Liver (tissue), 9 donors: ENCODE measurements around the gene JAG2. TPM values are rescaled to one million over a fixed set of nuclear protein-coding genes. Genes with fewer than 3 reads are reported as not detected.

Source experiments
- DNase-seq: peaks from one replicate; pipeline ENCODE4 v3.0.0-alpha.2; 2017; ENCODE audit warnings: low spot score
- H3K27ac ChIP-seq, 2 donors: one replicate each; pipeline ENCODE4 v1.7.0; 2013; ENCODE audit warnings: inconsistent platforms in 2 of 2, low read length in 2 of 2, control low read depth in 1 of 2, low read depth in 1 of 2, mild to moderate bottlenecking in 1 of 2
- H3K27me3 ChIP-seq, 4 donors: one replicate each; pipeline versions ENCODE4 v1.6.1 to v1.7.0; 2013; ENCODE audit warnings: low read length in 3 of 4, inconsistent platforms in 1 of 4, mild to moderate bottlenecking in 1 of 4, moderate library complexity in 1 of 4; ENCODE audit not compliant: control insufficient read depth in 4 of 4, insufficient read depth in 4 of 4
- H3K36me3 ChIP-seq, 4 donors: one replicate each; pipeline versions ENCODE4 v1.6.1 to v1.7.0; 2013; ENCODE audit warnings: low read length in 3 of 4, mild to moderate bottlenecking in 3 of 4, low read depth in 1 of 4, moderate library complexity in 1 of 4; ENCODE audit not compliant: control insufficient read depth in 4 of 4, insufficient read depth in 3 of 4
- H3K4me1 ChIP-seq, 4 donors: one replicate each; pipeline versions ENCODE4 v1.6.1 to v1.7.0; 2013; ENCODE audit warnings: low read length in 3 of 4, mild to moderate bottlenecking in 3 of 4, moderate library complexity in 1 of 4; ENCODE audit not compliant: control insufficient read depth in 4 of 4, insufficient read depth in 4 of 4
- H3K4me3 ChIP-seq, 3 donors: one replicate each; pipeline versions ENCODE4 v1.6.1 to v1.7.0; 2013; ENCODE audit warnings: low read length in 3 of 3, control low read depth in 1 of 3, low read depth in 1 of 3, mild to moderate bottlenecking in 1 of 3
- H3K9ac ChIP-seq, 2 donors: one replicate each; pipeline ENCODE4 v1.7.0; 2013; ENCODE audit warnings: low read length in 2 of 2, mild to moderate bottlenecking in 2 of 2, moderate library complexity in 2 of 2, control low read depth in 1 of 2, low read depth in 1 of 2
- H3K9me3 ChIP-seq, 4 donors: one replicate each; pipeline versions ENCODE4 v1.6.1 to v1.7.0; 2013; ENCODE audit warnings: low read length in 3 of 4; ENCODE audit not compliant: control insufficient read depth in 4 of 4
- ATF3 ChIP-seq: IDR thresholded peaks from 2 replicates; pipeline ENCODE4 v1.6.1; 2016; ENCODE audit warnings: antibody characterized with exemption
- CTCF ChIP-seq: fragments of 150-350 bp; IDR thresholded peaks from 2 replicates; pipeline ENCODE4 v1.5.1; 2017; ENCODE audit warnings: improper control_type of control experiment, low read depth, low read length; ENCODE audit not compliant: missing input control
- FOXA1 ChIP-seq: IDR thresholded peaks from 2 replicates; pipeline ENCODE4 v1.6.1; 2016; ENCODE audit warnings: antibody characterized with exemption
- FOXA2 ChIP-seq: IDR thresholded peaks from 2 replicates; pipeline ENCODE4 v1.6.1; 2016; ENCODE audit warnings: antibody characterized with exemption
- HNF4A ChIP-seq, 2 donors: conservative IDR thresholded peaks; 2 replicates each; pipeline ENCODE4 v1.6.1; 2016; ENCODE audit warnings: antibody characterized with exemption in 2 of 2, mild to moderate bottlenecking in 2 of 2
- JUND ChIP-seq, 2 donors: IDR thresholded peaks; 2 replicates each; pipeline ENCODE4 v1.6.1; 2016; ENCODE audit warnings: antibody characterized with exemption in 2 of 2
- MAX ChIP-seq: IDR thresholded peaks from 2 replicates; pipeline ENCODE4 v1.6.1; 2016; ENCODE audit warnings: antibody characterized with exemption
- NR2F2 ChIP-seq: IDR thresholded peaks from 2 replicates; pipeline ENCODE4 v1.6.1; 2016; ENCODE audit warnings: antibody characterized with exemption
- RAD21 ChIP-seq, 2 donors: IDR thresholded peaks; 2 replicates each; pipeline ENCODE4 v1.6.1; 2016; ENCODE audit warnings: antibody characterized with exemption in 2 of 2, mild to moderate bottlenecking in 2 of 2
- REST ChIP-seq: IDR thresholded peaks from 2 replicates; pipeline ENCODE4 v1.6.1; 2016; ENCODE audit warnings: antibody characterized with exemption, mild to moderate bottlenecking
- TAF1 ChIP-seq: conservative IDR thresholded peaks from 2 replicates; pipeline ENCODE4 v1.6.1; 2016; ENCODE audit warnings: antibody characterized with exemption, mild to moderate bottlenecking
- YY1 ChIP-seq: IDR thresholded peaks from 2 replicates; pipeline ENCODE4 v1.6.1; 2016; ENCODE audit warnings: antibody characterized with exemption, mild to moderate bottlenecking
- ZBTB33 ChIP-seq: IDR thresholded peaks from 2 replicates; pipeline ENCODE4 v1.6.1; 2016; ENCODE audit warnings: antibody characterized with exemption
- WGBS: extraction: QIAGEN DNeasy Blood & Tissue Kit; methylation state at CpG from one replicate; pipeline ENCODE4 v1.1.7; 2013; 5-methylcytosine and 5-hydroxymethylcytosine counted together
- polyA plus RNA-seq, 2 donors: library from polyadenylated mRNA; stranded (reverse) in 1 of 2; unstranded in 1 of 2; fragments of 200-250 nt in 1 of 2; fragments of >200 nt in 1 of 2; fragmentation: Nextera tagmentation in 1 of 2; extraction: Ambion mirVana in 1 of 2; gene quantifications; one replicate each; pipeline versions ENCODE4 v1.2.1 to v1.2.3, GENCODE V29; 2013 to 2015
- total RNA-seq, 2 donors: library from RNA; depleted of rRNA; stranded (reverse); fragments of >200 nt; gene quantifications; one replicate each; pipeline ENCODE4 v1.2.3, GENCODE V29; 2014
- donor health status: healthy.
- donor health status: healthy.
- donor health status: healthy.
- donor health status: healthy.
- donor health status: healthy.

JAG2 gene
- total and polyA plus RNA-seq, 4 donors: 0.24 to 1.0 (median 0.54) TPM

GRCh38 chr14:105181549-105182295, 13.1 kb upstream of the JAG2 start:
- no peaks in the 10 kb centered on the region for H3K36me3 ChIP-seq
- H3K9ac ChIP-seq: no peak overlapping the region
- peak overlapping the region in 1 of 3 donors; percentile 73 for H3K4me3 ChIP-seq
- TF ChIP-seq FOXA1: no peak
- TF ChIP-seq JUND (IDR thresholded peaks at IDR 0.05): no peak
- peak; percentile 50 to 56 for TF ChIP-seq HNF4A (conservative IDR thresholded peaks at IDR 0.05)
- no peak for TF ChIP-seq YY1
- TF ChIP-seq REST: no peak
- H3K4me1 ChIP-seq: peaks cover 4 to 32% (median 14%) of the 10 kb centered on the region in 4 donors
- H3K27me3 ChIP-seq: no peaks in the 10 kb centered on the region
- no peak overlapping the region for H3K27ac ChIP-seq
- DNase-seq: no peak
- WGBS: 50% methylated on average over 21 of the region's 21 CpGs
- H3K9me3 ChIP-seq: no peaks in the 10 kb centered on the region

GRCh38 chr14:105180592-105181548, 12.3 kb upstream of the JAG2 start, which contains the start of gene NUDT14:
Gene NUDT14 (minus strand): TSS chr14:105181312. CDS start chr14:105181209, 103 bp downstream.
- Histone ChIP-seq H3K9ac (no peak within 1 kb of the TSS), H3K27ac (no peak within 1 kb of the TSS), H3K9me3 (no peaks in the 10 kb centered on the region), H3K4me3 (peak within 1 kb of the TSS in 2 of 3 donors; percentile 50 to 73), H3K27me3 (no peaks in the 10 kb centered on the region), H3K4me1 (peaks cover 4 to 32% (median 14%) of the 10 kb centered on the region in 4 donors), H3K36me3 (no peaks in the 10 kb centered on the region)
- peak; percentile 86 for DNase-seq
- TF ChIP-seq NR2F2: no peak
- 3% methylated on average over 105 of the region's 106 CpGs for WGBS

GRCh38 chr14:105179191-105179590, 10.6 kb upstream of the JAG2 start:
- Histone ChIP-seq H3K9ac (no peak overlapping the region), H3K9me3 (no peaks in the 10 kb centered on the region), H3K27me3 (no peaks in the 10 kb centered on the region), H3K27ac (no peak overlapping the region), H3K4me1 (peaks cover 4 to 32% (median 14%) of the 10 kb centered on the region in 4 donors), H3K36me3 (no peaks in the 10 kb centered on the region), H3K4me3 (no peak overlapping the region)
- WGBS: 96% methylated on average over 13 of the region's 13 CpGs
- TF ChIP-seq TAF1 (no peak), YY1 (no peak), RAD21 (IDR thresholded peaks at IDR 0.05) (no peak), CTCF (no peak), MAX (no peak), FOXA2 (no peak), ZBTB33 (no peak), NR2F2 (no peak), JUND (IDR thresholded peaks at IDR 0.05) (no peak), HNF4A (conservative IDR thresholded peaks at IDR 0.05) (no peak), ATF3 (no peak)
- no peak for DNase-seq
